Activated gamma-delta T cell treated with anti-CD3 and anti-CD28 coated beads, Interleukin-2, amount 50 U/mL, for 16 hours (primary cell): ENCODE results near the gene MYO18A.
"Not testable (repeated sequence)": the region's sequence is repeated elsewhere in the genome, so short reads cannot be mapped to it uniquely, and the experiment has no call there.

ENCODE experiments used
- DNase-seq: peaks from one replicate; pipeline ENCODE4 v3.0.0-alpha.2; 2020; ENCODE audit warnings: low read depth

Gene MYO18A

DNA sequence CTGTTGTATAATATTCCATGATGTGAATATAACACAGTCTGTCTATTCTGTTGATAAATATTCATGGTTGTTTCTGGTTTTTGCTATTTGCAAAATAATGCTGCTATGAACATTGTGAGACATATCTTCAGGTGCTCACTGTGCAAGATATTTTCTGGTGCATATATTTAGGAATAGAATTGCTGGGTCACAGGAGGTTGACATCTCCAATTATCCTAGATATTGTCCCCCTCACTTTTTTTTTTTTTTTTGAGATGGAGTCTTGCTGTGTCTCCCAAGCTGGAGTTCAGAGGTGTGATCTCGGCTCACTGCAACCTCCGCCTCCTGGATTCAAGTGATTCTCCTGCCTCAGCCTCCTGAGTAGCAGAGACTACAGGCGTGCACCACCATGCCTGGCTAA, 14.5 kb upstream of the MYO18A start:
- DNase-seq: no peak

DNA sequence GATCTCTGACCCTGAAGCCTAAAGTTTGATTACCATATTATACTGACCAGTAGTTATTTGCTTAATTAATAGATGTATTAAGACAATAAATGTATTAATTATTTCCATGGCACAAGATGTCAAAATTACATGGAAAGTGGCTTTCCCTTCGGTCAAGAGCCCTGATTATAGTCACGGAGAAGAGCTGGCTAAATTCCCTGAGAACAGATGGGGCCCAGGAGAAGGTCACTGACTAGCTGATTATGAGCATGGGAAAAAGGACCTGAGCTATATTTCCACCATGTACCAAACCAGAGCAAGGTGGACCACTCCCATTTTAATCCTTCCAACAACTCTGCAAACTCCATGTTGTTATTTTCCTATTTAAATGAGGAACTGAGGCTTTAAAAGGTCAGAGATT, 12.9 kb upstream of the MYO18A start:
- DNase-seq: no peak

DNA sequence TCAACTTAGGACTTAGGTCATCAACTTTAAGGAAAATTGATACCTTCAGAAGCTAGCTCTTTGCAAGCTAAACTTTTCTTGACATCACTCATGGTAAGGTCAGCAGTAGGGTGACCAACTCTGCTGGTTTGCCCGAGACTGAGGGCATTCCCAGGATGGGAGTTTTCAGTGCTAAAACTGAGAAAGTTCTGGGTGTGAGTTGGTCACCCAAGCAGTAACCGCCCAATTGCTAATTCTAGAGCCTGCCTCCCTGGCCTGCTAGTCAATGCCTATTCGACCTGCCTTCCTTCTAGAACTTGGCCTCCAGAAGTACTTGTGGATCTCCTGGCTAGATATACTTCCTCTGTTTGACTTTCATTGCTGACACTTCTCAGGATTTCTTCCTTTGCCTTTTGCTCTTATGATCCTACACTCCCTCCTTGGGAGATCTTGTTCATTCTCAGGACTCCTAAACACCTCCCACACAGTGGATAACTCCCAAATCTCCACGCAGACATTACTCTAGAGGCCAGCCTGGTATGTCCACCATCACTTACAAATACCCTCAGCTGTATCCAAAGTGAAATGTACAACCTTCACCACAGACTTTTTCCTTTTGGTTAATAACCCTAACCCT, 10.5 kb upstream of the MYO18A start:
- DNase-seq: no peak

DNA sequence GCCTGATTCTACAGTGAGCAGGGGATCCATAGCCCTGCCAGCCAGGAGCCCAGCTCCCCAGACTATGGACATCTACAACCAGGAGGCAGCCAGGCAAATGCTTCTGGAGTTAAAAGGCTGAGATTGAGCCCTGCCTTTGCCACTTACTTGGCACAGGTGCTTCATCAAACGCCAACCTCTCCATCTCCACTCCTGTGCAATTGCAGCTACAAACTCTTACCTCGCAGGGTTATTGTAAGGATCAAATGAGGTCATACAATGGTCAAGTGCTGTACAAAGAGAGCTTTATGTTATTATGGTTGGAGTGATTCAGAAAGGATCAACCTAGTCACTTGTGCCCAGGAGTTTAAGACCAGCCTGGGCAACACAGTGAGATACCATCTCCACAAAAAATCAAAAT, 9.8 kb upstream of the MYO18A start:
- no peak for DNase-seq

DNA sequence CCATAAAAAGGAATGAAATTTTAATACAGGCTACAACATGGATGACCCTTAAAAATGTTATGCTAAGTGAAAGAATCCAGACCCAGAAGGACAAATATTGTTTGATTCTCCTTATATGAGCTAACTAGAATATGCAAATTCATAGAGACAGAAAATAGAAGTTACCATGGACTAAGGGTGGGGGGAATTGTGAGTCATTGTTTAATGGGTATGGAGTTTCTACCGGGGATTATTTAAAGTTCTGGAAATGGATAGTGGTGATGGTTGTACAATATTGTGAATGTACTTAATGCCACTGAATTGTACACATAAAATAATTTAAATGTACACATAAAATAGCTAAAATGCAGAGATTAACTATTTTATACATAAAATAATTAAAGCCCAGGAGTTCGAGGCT, 9.2 kb upstream of the MYO18A start:
- no peak for DNase-seq

DNA sequence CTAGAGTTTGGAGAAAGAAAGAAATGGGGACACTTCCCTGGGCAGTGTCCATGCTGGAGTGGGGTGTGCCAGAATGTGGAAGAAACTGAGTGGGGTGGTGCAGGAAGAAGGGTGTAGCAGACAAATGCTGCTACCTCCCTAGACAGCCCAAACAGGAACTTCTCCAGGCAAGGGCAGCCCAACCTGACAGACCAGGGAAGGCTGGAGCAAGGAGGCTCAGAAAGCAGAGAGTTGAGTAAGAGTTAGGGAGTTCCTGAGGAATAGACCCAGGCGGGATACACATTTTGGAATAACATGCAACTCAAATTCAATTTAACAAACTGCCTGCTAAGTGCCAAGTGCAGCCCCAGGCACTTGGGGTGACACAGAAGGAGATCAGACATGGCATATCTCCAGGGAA, 1.0 kb upstream of the MYO18A start:
- no peak for DNase-seq

DNA sequence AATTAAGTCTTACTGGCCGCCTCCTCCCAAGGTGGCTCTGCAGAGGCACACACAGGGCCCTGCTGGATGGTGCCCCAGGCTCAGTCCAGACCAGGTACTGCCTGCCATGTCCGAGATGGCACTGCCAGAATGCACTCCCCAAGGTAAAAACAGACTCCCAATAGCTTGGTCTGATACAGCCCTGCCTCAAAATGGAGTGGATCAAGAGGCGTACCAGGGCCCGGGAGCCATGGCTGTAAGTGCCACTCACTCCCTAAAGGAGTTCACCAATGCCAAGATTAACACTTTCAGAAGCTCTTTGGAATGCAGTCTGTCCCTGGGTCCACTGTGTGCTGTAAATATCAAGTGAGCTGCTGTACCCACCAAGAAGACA, 576 bp upstream of the MYO18A start:
- no peak for DNase-seq

DNA sequence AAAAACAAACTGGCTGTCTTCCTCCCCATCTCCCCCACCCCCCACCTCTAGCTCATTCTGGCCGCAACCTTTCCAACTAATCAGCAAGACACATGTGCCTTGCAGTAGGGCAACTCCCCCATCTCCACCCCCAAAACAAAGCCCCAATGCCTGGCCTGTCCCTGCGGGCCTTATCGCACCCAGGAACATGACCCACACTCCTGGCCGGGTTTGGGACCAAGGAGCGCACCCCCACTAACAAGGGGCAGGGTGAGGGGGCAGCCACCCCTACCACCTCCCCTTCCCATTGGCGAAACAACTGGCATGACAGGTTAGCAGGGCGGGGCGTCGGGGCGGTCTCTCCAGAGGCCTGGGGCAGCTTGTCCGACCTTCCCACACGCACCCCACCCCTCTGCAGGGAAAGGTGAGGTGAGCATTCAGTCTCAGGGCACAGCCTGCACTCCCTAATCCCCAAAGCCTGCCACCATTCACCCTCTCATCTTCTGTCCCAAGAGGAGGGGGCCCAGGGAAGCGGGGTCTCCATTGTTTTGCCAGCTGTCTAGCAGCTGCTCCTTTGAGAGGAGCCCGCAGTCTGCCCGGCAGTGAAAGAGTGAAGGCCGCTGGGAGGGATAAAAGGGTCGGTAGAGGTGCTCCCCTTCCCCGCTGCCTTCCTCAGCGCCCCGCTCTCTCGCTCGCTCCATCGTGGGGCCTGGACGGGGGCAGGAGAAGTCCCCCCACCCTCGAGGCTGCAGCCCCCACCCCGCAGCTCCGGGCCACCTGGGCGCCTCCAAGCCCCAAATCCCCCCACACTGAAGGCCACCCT, 765 bp downstream of the MYO18A start:
- DNase-seq: no peak

DNA sequence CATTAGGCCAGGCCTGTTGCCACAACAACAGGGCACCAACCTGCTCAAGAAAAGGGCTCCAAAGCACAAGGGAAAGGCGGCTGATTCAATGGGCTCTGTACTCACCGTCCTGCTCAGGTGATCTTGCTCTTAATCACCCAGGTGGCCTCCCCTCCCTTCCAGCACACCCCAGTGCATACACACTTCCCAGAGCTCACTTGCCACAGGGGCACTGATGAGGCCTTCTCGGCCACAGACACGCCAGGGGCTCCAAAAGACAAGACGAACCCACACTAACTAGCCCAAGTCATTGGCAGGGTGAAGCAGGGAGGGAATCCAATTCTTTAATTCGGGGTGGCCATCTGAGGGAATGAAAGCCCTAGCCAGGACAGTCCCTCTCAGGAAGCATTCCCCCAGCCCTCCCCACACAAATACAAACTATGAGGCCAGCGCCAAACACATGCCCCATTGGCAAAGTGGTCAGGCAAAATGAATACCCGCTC, 1.4 kb downstream of the MYO18A start:
- no peak for DNase-seq

DNA sequence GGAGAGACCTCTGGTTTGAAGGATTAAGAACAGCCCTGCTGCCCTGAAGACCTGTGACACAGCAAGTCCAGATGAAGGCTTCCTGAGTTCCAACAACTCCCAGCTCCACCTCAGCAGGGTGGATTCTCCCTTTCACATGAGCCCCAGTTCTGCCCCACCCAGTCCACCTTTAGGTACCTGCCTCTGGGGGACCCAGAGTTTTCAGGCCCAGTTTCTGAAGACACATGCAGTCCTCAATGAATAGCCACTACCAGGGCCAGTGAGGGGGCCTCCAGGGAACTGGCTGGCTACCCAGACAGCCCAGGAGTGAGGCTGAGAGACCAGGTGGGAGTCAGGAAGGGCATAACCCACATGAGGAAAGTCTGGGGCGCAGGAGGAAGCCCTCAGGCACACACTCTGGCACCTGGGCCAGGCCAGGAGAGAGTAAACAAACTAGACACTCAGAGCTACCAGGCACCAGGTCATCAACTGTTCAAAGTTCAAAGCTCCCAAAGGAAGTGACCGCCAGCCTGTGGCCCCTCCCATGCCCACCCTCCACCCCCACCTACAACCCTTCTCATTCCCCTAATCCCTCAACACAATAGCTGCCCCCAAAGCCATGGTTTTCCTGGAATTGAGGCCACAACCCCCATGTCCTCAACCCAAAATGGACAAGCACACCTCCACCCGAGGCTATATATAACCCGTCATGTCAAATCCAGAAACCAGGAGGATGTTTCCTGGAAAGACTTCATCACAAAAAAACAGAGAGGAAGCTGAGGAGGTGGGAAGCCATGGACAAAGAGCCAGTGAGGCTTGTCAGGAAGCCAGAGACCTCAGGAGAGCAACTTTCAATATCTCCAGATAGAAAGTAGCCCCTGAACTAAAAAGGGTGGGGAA, 2.1 kb downstream of the MYO18A start:
- no peak for DNase-seq

DNA sequence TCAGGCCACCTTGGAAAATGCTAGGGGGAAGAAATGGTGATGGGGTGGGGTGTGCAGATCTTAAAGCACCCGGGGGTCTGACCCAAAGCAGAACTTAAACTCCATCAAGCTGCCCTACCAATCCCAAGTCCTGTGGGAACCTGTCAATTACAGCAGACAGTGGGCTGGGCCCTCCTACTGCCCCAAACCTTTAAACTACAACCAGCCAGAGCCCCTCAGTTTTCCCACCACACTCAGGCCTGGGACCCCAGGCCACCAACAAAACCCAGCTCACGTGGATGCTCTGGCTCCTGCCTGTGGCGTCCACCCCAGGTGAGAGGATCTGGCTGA, 2.7 kb downstream of the MYO18A start:
- DNase-seq: no peak

DNA sequence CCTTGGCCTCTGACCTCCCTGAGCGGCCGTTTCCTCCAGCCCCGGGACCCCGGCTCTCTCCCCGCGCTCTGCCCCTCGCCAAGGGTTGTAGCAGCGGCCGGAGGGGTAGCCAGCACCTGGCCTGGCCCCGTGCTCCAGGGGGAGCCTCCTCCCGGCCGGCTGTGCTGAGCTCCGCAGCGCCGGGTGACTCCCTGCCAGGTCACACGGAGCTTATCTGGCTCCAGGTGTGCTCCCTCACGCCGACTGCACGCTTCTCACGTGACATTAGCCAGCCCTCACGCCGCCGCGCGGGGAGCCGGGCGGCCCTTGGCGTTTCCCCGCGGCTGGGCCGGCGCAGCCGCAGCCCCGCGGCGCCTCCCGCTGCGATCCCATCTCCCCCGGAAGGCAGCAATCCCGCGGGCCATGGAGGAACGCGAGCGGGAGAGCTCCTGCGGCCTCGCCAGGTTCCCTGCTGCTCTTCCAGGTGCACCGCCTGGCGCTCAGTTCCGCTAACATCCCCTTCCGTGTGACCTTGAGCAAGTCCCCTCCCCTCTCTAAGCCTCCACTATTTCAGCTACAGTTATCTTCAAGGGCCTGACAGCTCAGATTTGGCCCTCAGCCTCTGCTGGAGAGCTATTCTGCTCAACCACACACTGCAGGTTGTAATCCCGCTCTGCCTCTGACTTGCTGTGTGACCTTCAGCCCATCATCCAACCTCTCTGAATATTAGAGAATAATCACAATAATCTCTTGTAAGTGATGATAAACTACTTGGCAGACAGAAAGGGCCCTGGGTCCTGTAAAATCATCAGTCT, 3.4 kb downstream of the MYO18A start:
- DNase-seq: no peak

DNA sequence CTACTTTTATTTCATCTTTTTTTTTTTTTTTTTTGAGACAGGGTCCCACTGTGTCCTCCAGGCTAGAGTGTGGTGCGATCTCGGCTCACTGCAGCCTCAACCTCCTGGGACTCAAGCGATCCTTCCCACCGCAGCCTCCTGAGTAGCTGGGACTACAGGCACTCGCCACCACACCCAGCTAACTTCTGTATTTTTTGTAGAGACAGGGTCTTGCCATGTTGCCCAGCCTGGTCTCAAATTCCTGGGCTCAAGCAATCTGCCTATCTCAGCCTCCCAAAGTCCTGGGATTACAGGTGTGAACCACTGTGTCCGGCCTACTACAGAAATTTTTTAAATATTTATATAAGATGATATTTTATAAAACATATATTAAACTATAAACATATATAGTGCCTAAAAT, 4.8 kb downstream of the MYO18A start:
- no peak for DNase-seq

DNA sequence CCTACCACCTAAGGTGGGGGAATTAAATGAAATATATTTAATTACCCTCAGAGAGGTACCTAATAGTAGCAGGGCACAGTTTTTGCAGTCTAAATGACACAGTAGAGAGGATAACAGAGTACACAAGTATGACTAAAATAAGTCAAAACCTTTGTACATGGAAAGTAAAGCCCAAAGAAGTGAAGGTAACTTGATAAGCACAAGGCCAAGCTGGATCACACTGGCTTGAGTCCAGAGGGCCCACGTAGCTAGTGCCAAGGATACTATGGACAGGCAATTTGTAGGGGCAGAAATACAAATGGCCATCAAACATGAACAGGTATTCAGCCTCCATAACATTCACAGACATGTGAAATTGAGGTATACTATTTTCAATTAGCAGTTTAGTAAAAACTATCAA, 7.6 kb downstream of the MYO18A start:
- DNase-seq: no peak

DNA sequence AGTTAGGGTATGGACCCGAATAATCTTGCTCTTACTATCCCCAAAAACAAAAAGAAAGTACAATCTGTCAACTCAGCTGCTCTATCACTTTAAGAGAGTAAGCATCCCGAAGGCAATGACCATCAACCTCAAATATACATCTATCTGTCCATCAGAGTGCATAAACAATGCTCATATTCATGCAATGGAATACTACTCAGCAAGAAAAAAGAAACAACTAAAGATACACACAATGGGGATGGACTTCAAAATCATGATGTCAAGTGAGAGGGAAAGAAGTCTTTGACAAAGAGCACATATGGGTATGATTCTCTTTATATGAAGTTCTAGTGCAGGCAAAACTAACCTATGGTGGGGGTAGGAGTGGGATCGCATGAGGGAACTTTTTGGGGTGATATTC, 9.5 kb downstream of the MYO18A start:
- no peak for DNase-seq

DNA sequence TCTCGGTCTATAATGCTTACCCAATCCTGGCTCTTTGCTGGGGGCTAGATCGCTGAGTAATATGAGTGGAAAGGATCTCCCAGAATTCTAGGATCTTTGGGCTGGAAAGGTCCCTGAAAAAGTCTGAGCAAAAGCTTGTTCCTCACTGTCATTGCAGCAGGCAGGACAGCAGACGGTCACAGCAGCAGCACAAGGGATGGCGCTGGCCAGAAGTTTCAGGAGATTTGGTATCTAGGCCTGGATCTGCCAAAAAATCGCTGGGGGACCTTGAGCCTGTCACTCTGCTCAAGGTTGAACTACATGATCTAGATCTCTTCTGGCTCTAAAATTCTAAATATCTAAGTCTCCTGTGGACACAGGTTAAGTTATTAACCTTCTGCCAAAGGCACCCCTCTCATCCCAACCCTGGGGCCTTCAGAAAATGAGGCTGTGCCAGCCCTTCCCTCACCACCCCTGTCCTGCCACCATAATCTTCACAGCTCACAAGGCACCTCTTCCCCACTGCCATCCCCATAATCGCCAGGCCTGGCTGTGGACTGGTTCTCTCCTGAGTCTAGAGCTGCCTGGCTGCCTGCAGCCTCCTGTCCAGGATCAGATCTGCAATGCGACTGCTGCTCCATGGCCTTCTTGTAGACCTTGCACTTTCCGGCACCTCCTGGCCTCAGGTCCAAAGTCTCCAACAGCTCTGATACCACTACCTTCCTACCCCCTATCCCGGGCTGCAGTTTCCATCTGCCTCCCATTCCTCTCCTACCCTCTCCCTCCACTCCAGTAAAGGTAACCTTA, 10.2 kb downstream of the MYO18A start:
- DNase-seq: no peak

DNA sequence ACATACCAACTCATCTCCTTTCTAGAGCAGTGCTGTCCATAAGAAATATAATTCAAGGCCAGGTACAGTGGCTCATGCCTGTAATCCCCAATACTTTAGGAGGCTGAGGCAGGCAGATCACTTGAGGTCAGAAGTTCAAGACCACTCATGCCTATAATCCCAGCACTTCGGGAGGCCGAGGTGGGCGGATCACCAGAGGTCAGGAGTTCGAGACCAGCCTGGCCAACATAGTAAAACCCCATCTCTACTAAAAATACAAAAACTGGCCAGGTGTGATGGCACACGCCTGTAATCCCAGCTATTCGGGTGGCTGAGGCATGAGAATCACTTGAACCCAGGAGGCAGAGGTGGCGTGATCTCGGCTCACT, 11.5 kb downstream of the MYO18A start:
- not testable (repeated sequence) for DNase-seq

DNA sequence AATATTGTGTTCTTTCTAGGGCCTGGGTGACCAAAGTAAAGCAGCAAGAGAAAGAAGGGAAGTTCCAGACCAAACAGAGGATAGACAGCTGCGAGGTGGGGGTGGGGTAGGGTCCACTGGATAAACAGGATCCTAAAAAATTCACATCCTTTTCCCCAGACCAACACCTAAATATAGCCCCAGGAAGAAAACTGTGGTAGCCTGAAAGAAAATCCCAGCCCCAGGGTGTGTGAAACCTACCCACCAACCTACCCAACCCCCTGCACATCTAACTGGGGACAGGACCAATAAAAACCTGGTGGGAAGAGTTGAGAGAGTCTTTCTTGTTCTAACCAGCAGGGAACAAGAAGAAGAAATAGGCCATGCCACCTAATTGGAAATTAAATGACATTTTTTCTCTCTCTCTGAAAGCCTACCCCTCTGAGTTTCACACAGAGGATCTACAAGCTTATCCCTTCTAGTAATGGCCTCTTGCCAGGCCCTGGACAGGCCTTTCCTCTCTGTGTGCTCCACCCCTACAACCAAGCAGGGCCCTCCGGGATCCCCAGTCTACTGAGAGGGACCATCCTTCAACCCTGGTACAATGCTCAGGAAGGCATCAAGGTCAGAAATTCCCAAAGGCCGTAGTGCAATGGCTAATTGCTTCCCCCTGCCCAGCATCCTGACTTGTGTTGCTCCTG, 12.0 kb downstream of the MYO18A start:
- DNase-seq: no peak

DNA sequence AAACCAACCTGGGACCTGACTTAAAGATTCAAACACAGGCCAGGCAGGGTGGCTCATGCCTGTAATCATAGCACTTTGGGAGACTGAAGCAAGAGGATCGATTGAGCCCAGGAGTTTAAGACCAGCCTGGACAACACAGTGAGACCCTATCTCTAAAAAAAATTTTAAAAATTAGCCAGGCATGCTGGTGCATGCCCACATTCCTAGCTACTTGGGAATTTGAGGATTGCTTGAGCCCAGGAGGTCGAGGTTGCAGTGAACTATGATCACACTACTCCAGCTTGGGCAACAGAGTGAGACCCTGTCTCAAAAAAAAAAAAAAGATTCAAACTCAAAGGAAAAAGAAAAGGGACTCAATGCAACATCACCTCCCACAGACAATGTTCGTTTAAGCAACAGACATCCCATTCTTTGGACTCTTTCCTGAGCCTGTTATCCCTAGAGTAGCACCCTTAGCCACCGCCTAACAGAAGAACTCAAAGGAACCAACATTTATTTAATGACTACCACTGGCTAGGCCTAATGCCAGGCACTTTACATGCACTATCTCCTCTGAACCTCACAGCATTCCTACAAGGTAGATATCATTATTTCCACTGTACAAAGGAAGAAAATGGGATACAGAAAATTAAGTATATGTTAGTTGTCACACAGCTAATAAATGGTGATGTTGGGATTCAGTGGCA, 12.7 kb downstream of the MYO18A start:
- no peak for DNase-seq

DNA sequence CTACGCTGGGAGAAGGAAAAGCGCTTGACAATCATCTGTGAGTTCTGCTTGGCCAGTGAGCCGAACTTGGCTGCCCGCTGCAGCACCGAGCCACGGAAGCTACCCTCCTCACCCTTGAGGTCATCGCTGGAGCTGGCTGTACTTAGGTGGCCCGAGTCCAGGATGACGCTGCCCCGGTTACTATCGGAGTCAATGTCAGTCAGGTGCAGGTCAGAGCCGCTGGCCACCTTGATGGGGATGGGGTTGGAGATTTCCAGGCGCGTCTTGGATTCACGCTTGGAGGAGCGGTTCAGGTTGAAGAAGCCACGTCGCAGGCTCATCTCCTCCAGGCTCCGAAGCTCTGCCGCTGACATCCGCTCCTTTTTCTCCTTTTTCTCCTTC, 13.7 kb downstream of the MYO18A start:
- no peak for DNase-seq
